Mesenchymal stem cell (in vitro differentiated cells and primary cell): ENCODE measurements around the gene DYNC2LI1.

ENCODE experiments used
- DNase-seq: peaks from one replicate; pipeline ENCODE4 v3.0.0-alpha.2; 2013
- H2AFZ ChIP-seq: one replicate; pipeline ENCODE4 v1.6.1; 2013; ENCODE audit warnings: low read depth, mild to moderate bottlenecking, control low read depth, inconsistent platforms, low read length, moderate library complexity
- H2AK5ac ChIP-seq: 2 replicates; pipeline ENCODE4 v1.6.1; 2013; ENCODE audit warnings: low read length, moderate library complexity, mild to moderate bottlenecking, inconsistent platforms; ENCODE audit not compliant: severe bottlenecking
- H2BK120ac ChIP-seq: one replicate; pipeline ENCODE4 v1.6.1; 2013; ENCODE audit warnings: low read depth, mild to moderate bottlenecking, inconsistent platforms, low read length, moderate library complexity
- H2BK12ac ChIP-seq, 2 experiments: one replicate each; pipeline ENCODE4 v1.6.1; 2013; ENCODE audit warnings: inconsistent platforms in 2 of 2, low read length in 2 of 2, mild to moderate bottlenecking in 2 of 2, moderate library complexity in 2 of 2, control low read depth in 1 of 2
- H2BK15ac ChIP-seq: one replicate; pipeline ENCODE4 v1.6.1; 2013; ENCODE audit warnings: mild to moderate bottlenecking, low read depth, inconsistent platforms; ENCODE audit not compliant: poor library complexity, severe bottlenecking
- H2BK5ac ChIP-seq: 2 replicates; pipeline ENCODE4 v1.6.1; 2013; ENCODE audit warnings: low read depth, mild to moderate bottlenecking, low read length, control low read depth, inconsistent platforms; ENCODE audit not compliant: poor library complexity, severe bottlenecking
- H3K14ac ChIP-seq, 2 experiments: one replicate each; pipeline ENCODE4 v1.6.1; 2013; ENCODE audit warnings: inconsistent platforms in 2 of 2, low read length in 2 of 2, control low read depth in 1 of 2, mild to moderate bottlenecking in 1 of 2, moderate library complexity in 1 of 2
- H3K18ac ChIP-seq, 2 experiments: one replicate each; pipeline ENCODE4 v1.6.1; 2013; ENCODE audit warnings: inconsistent platforms in 2 of 2, low read length in 2 of 2, control low read depth in 1 of 2, low read depth in 1 of 2, mild to moderate bottlenecking in 1 of 2
- H3K23ac ChIP-seq, 2 experiments: one replicate each; pipeline ENCODE4 v1.6.1; 2013; ENCODE audit warnings: inconsistent platforms in 2 of 2, low read length in 2 of 2, mild to moderate bottlenecking in 2 of 2, moderate library complexity in 2 of 2, control low read depth in 1 of 2
- H3K27ac ChIP-seq: 2 replicates; pipeline ENCODE4 v1.5.1; 2013; ENCODE audit warnings: mild to moderate bottlenecking, moderate library complexity, low read length, control low read depth, inconsistent platforms; ENCODE audit not compliant: poor library complexity, severe bottlenecking
- H3K27me3 ChIP-seq, 2 experiments: 2 replicates each; pipeline versions ENCODE4 v1.6.1 to v1.7.0; 2013; ENCODE audit warnings: low read length in 2 of 2, mild to moderate bottlenecking in 2 of 2, moderate library complexity in 2 of 2, control low read depth in 1 of 2, inconsistent platforms in 1 of 2; ENCODE audit not compliant: control insufficient read depth in 1 of 2, insufficient read depth in 1 of 2
- H3K36me3 ChIP-seq, 2 experiments: 2 replicates each; pipeline versions ENCODE4 v1.6.1 to v1.7.0; 2013; ENCODE audit warnings: low read length in 2 of 2, control low read depth in 1 of 2, inconsistent platforms in 1 of 2, low read depth in 1 of 2, mild to moderate bottlenecking in 1 of 2; ENCODE audit not compliant: insufficient read depth in 2 of 2, control insufficient read depth in 1 of 2
- H3K4ac ChIP-seq, 2 experiments: one replicate each; pipeline ENCODE4 v1.6.1; 2013; ENCODE audit warnings: inconsistent platforms in 2 of 2, low read length in 2 of 2, mild to moderate bottlenecking in 2 of 2, moderate library complexity in 2 of 2, control low read depth in 1 of 2, low read depth in 1 of 2
- H3K4me1 ChIP-seq: 2 replicates; pipeline ENCODE4 v1.6.1; 2013; ENCODE audit warnings: low read depth, low read length, control low read depth; ENCODE audit not compliant: control insufficient read depth, insufficient read depth
- H3K4me2 ChIP-seq: 2 replicates; pipeline ENCODE4 v1.6.1; 2013; ENCODE audit warnings: low read length, mild to moderate bottlenecking, inconsistent platforms; ENCODE audit not compliant: poor library complexity, severe bottlenecking
- H3K4me3 ChIP-seq, 2 experiments: 2 replicates each; pipeline versions ENCODE4 v1.5.1 to v1.7.0; 2013; ENCODE audit warnings: low read length in 2 of 2, mild to moderate bottlenecking in 2 of 2, control low read depth in 1 of 2, low read depth in 1 of 2; ENCODE audit not compliant: insufficient read depth in 1 of 2
- H3K79me1 ChIP-seq: replicated peaks from 2 replicates; pipeline ENCODE4 v1.6.1; 2013; ENCODE audit warnings: mild to moderate bottlenecking, control low read depth, low read length, inconsistent platforms; ENCODE audit not compliant: poor library complexity, severe bottlenecking
- H3K9ac ChIP-seq: 2 replicates; pipeline ENCODE4 v1.7.0; 2013; ENCODE audit warnings: mild to moderate bottlenecking, low read length, moderate library complexity
- H3K9me3 ChIP-seq: 2 replicates; pipeline ENCODE4 v1.7.0; 2013; ENCODE audit warnings: mild to moderate bottlenecking, low read length; ENCODE audit not compliant: control insufficient read depth
- H4K8ac ChIP-seq: one replicate; pipeline ENCODE4 v1.6.1; 2013; ENCODE audit warnings: inconsistent platforms, mild to moderate bottlenecking, low read length, moderate library complexity
- H4K91ac ChIP-seq: one replicate; pipeline ENCODE4 v1.6.1; 2013; ENCODE audit warnings: mild to moderate bottlenecking, low read length, inconsistent platforms
- WGBS: methylation state at CpG from one replicate; pipeline ENCODE4 v1.1.7; 2013; ENCODE audit warnings: mixed read lengths; 5-methylcytosine and 5-hydroxymethylcytosine counted together

The DYNC2LI1 gene

DNA sequence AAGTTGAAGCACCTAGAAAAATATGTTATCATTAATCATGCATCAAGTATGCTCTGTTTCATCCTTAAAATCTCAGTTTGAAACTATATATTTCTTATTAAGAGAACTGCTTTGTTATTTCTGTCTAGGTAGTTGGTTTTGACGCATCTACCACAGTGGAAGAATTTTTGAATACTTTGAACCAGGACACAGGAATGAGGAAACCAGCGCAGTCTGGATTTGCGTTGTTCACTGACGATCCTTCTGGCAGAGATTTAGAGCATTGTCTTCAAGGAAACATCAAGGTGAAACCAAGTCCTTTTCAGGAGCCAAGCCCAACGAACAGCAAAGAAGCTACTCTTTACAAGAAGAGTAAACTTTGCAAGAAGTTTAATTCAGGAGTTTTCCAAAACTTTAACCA, 30.1 kb upstream of the DYNC2LI1 start:
- peaks cover 2 to 35% of the 10 kb centered on the region in 2 experiments for H3K36me3 ChIP-seq
- no peaks in the 10 kb centered on the region for H3K27me3 ChIP-seq
- peaks cover 3% of the 10 kb centered on the region for H3K4me1 ChIP-seq
- H4K8ac ChIP-seq: no peak overlapping the region
- no peak overlapping the region for H3K23ac ChIP-seq
- H3K18ac ChIP-seq: no peak overlapping the region
- peak overlapping the region; percentile 78 for H2AK5ac ChIP-seq
- H2BK5ac ChIP-seq: peak overlapping the region; percentile 53
- H4K91ac ChIP-seq: no peak overlapping the region
- no peaks in the 10 kb centered on the region for H3K9me3 ChIP-seq
- peak overlapping the region; percentile 21 for H3K4me2 ChIP-seq
- H3K14ac ChIP-seq: no peak overlapping the region
- no peak overlapping the region for H2BK15ac ChIP-seq
- H3K79me1 ChIP-seq: peaks cover 2% of the 10 kb centered on the region
- no peak overlapping the region for H3K4ac ChIP-seq
- H2BK120ac ChIP-seq: no peak overlapping the region
- DNase-seq: no peak
- H2BK12ac ChIP-seq: no peak overlapping the region
- H2AFZ ChIP-seq: no peak overlapping the region
- H3K4me3 ChIP-seq: no peak overlapping the region
- WGBS: 90% methylated on average over 5 of the region's 5 CpGs
- no peak overlapping the region for H3K9ac ChIP-seq
- peak overlapping the region; percentile 89 for H3K27ac ChIP-seq

DNA sequence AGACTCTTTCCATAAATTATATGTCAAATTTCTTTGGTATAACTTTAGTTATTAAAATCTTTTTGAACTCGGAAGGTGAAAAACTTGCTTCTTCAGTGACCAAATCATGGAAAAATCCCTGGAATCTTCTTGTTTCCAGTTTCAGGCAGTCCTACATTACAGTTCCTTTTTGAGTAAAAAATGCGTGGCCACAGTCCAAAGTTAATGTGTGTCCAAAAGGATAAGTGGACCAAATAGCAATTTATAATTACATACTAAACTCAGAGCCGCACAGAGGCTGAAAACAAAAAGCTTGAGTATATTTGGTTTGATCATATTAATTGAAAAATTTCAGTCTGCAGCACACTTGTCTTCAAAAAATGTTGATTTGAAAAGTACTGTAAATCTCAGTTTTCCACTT, 28.4 kb upstream of the DYNC2LI1 start:
- Histone ChIP-seq H3K27ac (peak overlapping the region; percentile 95), H3K36me3 (peaks cover 2 to 28% of the 10 kb centered on the region in 2 experiments), H3K9me3 (no peaks in the 10 kb centered on the region), H3K4me3 (no peak overlapping the region), H3K79me1 (peaks cover 2% of the 10 kb centered on the region), H3K23ac (no peak overlapping the region), H2BK5ac (peak overlapping the region; percentile 81), H2BK12ac (no peak overlapping the region), H4K8ac (no peak overlapping the region), H3K4me1 (peaks cover 5% of the 10 kb centered on the region), H3K27me3 (no peaks in the 10 kb centered on the region), H3K18ac (no peak overlapping the region), H2AFZ (no peak overlapping the region), H3K4ac (no peak overlapping the region), H4K91ac (no peak overlapping the region), H3K9ac (peak overlapping the region; percentile 68), H2AK5ac (no peak overlapping the region), H3K4me2 (no peak overlapping the region), H2BK15ac (no peak overlapping the region), H3K14ac (no peak overlapping the region), H2BK120ac (no peak overlapping the region)
- WGBS: 70% methylated on average over 2 of the region's 3 CpGs
- DNase-seq: no peak

GRCh38 chr2:43748333-43748732, 25.5 kb upstream of the DYNC2LI1 start:
- Histone ChIP-seq H3K23ac (no peak overlapping the region), H2AFZ (no peak overlapping the region), H3K4me3 (no peak overlapping the region), H4K91ac (no peak overlapping the region), H3K4me2 (no peak overlapping the region), H3K79me1 (no peaks in the 10 kb centered on the region), H3K9me3 (no peaks in the 10 kb centered on the region), H3K36me3 (peaks cover 0 to 12% of the 10 kb centered on the region in 2 experiments), H4K8ac (no peak overlapping the region), H3K14ac (no peak overlapping the region), H3K18ac (no peak overlapping the region), H3K4ac (no peak overlapping the region), H2BK120ac (no peak overlapping the region), H2BK15ac (no peak overlapping the region), H3K9ac (no peak overlapping the region), H3K4me1 (peaks cover 3% of the 10 kb centered on the region), H2BK5ac (no peak overlapping the region), H3K27ac (no peak overlapping the region), H2AK5ac (peak overlapping the region; percentile 43), H2BK12ac (no peak overlapping the region), H3K27me3 (no peaks in the 10 kb centered on the region)
- WGBS: 90% methylated on average over 5 of the region's 5 CpGs
- DNase-seq: no peak

DNA sequence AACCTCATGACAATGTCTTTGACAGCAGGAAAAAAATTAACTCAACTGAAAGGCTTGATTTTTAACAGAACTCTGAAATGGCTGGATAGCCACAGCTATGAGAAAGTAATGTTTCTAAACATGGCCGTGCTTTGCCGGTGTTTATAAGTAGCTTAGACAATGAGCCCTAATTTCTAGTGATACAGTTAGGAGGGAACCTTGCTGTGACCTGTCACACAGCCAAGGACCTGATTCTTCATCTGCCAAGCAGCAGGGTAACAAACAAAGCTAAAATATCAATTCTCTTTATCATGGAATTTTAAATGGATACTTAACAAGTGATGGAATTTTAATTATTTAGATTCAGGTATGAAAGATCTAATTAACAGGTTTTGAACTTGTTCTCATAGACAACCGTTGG, 24.3 kb upstream of the DYNC2LI1 start:
- H2BK12ac ChIP-seq: no peak overlapping the region
- no peak overlapping the region for H4K8ac ChIP-seq
- no peak overlapping the region for H3K4me2 ChIP-seq
- no peak overlapping the region for H3K23ac ChIP-seq
- no peaks in the 10 kb centered on the region for H3K27me3 ChIP-seq
- no peak overlapping the region for H2BK15ac ChIP-seq
- H2AFZ ChIP-seq: no peak overlapping the region
- peaks cover 0 to 3% of the 10 kb centered on the region in 2 experiments for H3K36me3 ChIP-seq
- H3K9ac ChIP-seq: no peak overlapping the region
- no peak overlapping the region for H3K4ac ChIP-seq
- no peak overlapping the region for H4K91ac ChIP-seq
- no peak overlapping the region for H3K14ac ChIP-seq
- H3K4me3 ChIP-seq: no peak overlapping the region
- H3K79me1 ChIP-seq: no peaks in the 10 kb centered on the region
- H2BK120ac ChIP-seq: no peak overlapping the region
- H2AK5ac ChIP-seq: no peak overlapping the region
- 87% methylated on average over 2 of the region's 3 CpGs for WGBS
- H3K18ac ChIP-seq: no peak overlapping the region
- H3K27ac ChIP-seq: no peak overlapping the region
- peaks cover 4% of the 10 kb centered on the region for H3K4me1 ChIP-seq
- DNase-seq: no peak
- H2BK5ac ChIP-seq: no peak overlapping the region
- H3K9me3 ChIP-seq: no peaks in the 10 kb centered on the region
